Measurements from ENCODE around the gene SCEL.
"Not testable (repeated sequence)": the region's sequence is repeated elsewhere in the genome, so short reads cannot be mapped to it uniquely, and the experiment has no call there.

Gene SCEL

GRCh38 chr13:77511552-77511951 is 24.0 kb upstream of the SCEL start:
- no peak for TF ChIP-seq CTCF (conservative IDR thresholded peaks at IDR 0.05; ENCODE audit: low read depth, low read length)
- no peak for DNase-seq (ENCODE audit: low read depth)
- no peak overlapping the region for H3K4me3 ChIP-seq (ENCODE audit: low read depth, low read length)

GRCh38 chr13:77513719-77514335 is 21.7 kb upstream of the SCEL start:
- no peak for DNase-seq (ENCODE audit: low read depth)
- H3K4me3 ChIP-seq (ENCODE audit: low read depth, low read length) = no peak overlapping the region
- no peak for TF ChIP-seq CTCF (conservative IDR thresholded peaks at IDR 0.05; ENCODE audit: low read depth, low read length)

- no peak for DNase-seq (ENCODE audit: low read depth)
- no peak overlapping the region for H3K4me3 ChIP-seq (ENCODE audit: low read depth, low read length)
- TF ChIP-seq CTCF (conservative IDR thresholded peaks at IDR 0.05; ENCODE audit: low read depth, low read length) = no peak
These were observed 21.2 kb upstream of the SCEL start for GRCh38 chr13:77514336-77514726.

- TF ChIP-seq CTCF (conservative IDR thresholded peaks at IDR 0.05; ENCODE audit: low read depth, low read length) = no peak
- no peak overlapping the region for H3K4me3 ChIP-seq (ENCODE audit: low read depth, low read length)
- no peak for DNase-seq (ENCODE audit: low read depth)
These were observed 19.7 kb upstream of the SCEL start for GRCh38 chr13:77515785-77516184.

GRCh38 chr13:77516342-77516789 is 19.1 kb upstream of the SCEL start:
- no peak overlapping the region for H3K4me3 ChIP-seq (ENCODE audit: low read depth, low read length)
- peak; percentile 51 for DNase-seq (ENCODE audit: low read depth)
- TF ChIP-seq CTCF (conservative IDR thresholded peaks at IDR 0.05; ENCODE audit: low read depth, low read length) = no peak

GRCh38 chr13:77518266-77518665 is 17.2 kb upstream of the SCEL start:
- no peak for DNase-seq (ENCODE audit: low read depth)
- no peak overlapping the region for H3K4me3 ChIP-seq (ENCODE audit: low read depth, low read length)
- no peak for TF ChIP-seq CTCF (conservative IDR thresholded peaks at IDR 0.05; ENCODE audit: low read depth, low read length)

GRCh38 chr13:77519396-77519795 is 16.1 kb upstream of the SCEL start:
- DNase-seq (ENCODE audit: low read depth); H3K4me3 ChIP-seq (ENCODE audit: low read depth, low read length): not testable (repeated sequence)

Measured in choroid plexus epithelial cell (primary cell).